Brain microvascular endothelial cell (primary cell): Measurements from ENCODE around the gene ASCL3.
"Not testable (repeated sequence)": the region's sequence is repeated elsewhere in the genome, so short reads cannot be mapped to it uniquely, and the experiment has no call there.

Experiments
- DNase-seq: peaks from one replicate; pipeline ENCODE4 v3.0.0-alpha.2; 2020
- H3K27ac ChIP-seq: fragments of 250-450 bp; sonication (Bioruptor Pico); 2 replicates; pipeline ENCODE4 v1.5.1; 2020; ENCODE audit warnings: mild to moderate bottlenecking, moderate library complexity
- H3K27me3 ChIP-seq: fragments of 250-450 bp; sonication (Bioruptor Pico); replicated peaks from 2 replicates; pipeline ENCODE4 v1.5.1; 2020; ENCODE audit warnings: mild to moderate bottlenecking
- H3K36me3 ChIP-seq: fragments of 250-450 bp; sonication (Bioruptor Pico); replicated peaks from 2 replicates; pipeline ENCODE4 v1.5.1; 2020; ENCODE audit warnings: mild to moderate bottlenecking
- H3K4me3 ChIP-seq: 2 replicates; pipeline ENCODE4 v1.5.1; 2011; ENCODE audit warnings: low read depth, mild to moderate bottlenecking, control low read depth, low read length, moderate library complexity
- CTCF ChIP-seq: IDR thresholded peaks from 2 replicates; pipeline ENCODE4 v1.5.1; 2011; ENCODE audit warnings: low read depth, mild to moderate bottlenecking, moderate library complexity, low read length, control low read depth, inconsistent platforms; ENCODE audit errors: missing control alignments
- in situ Hi-C: cut with HindIII; loops from 2 replicates; pipeline ENCODE4 v1.10.0; 2017; ENCODE audit warnings: low sequenced_read_pairs, low pct_ligation_motif_present

Gene ASCL3

GRCh38 chr11:8942518-8943066 lies at the start of gene ASCL3:
TSS of gene ASCL3 (minus strand) at chr11:8943016. CDS start at chr11:8938161, 4,855 bp downstream.
- DNase-seq = no peak
- TF ChIP-seq CTCF = no peak
- in situ Hi-C loops = no loop called here
- H3K27ac ChIP-seq = no peak within 1 kb of the TSS
- peaks cover 2% of the 10 kb centered on the region for H3K36me3 ChIP-seq
- H3K4me3 ChIP-seq = no peak within 1 kb of the TSS
- no peaks in the 10 kb centered on the region for H3K27me3 ChIP-seq

- no peak for TF ChIP-seq CTCF
- in situ Hi-C loops = no loop called here
- Histone ChIP-seq H3K36me3 (no peaks in the 10 kb centered on the region), H3K27me3 (no peaks in the 10 kb centered on the region), H3K27ac (no peak overlapping the region), H3K4me3 (no peak overlapping the region)
- no peak for DNase-seq
These were observed 46.6 kb upstream of the ASCL3 start for GRCh38 chr11:8989453-8989852.

- DNase-seq = peak; percentile 62
- Histone ChIP-seq H3K36me3 (no peaks in the 10 kb centered on the region), H3K27ac (no peak overlapping the region), H3K4me3 (no peak overlapping the region), H3K27me3 (no peaks in the 10 kb centered on the region)
- no peak for TF ChIP-seq CTCF
- in situ Hi-C loops = no loop called here
These were observed 45.8 kb upstream of the ASCL3 start for GRCh38 chr11:8988329-8989234.

GRCh38 chr11:8987446-8987845 lies 44.6 kb upstream of the ASCL3 start:
- Histone ChIP-seq H3K27me3 (no peaks in the 10 kb centered on the region), H3K36me3 (no peaks in the 10 kb centered on the region), H3K27ac (no peak overlapping the region), H3K4me3 (no peak overlapping the region)
- no peak for DNase-seq
- in situ Hi-C loops = no loop called here
- no peak for TF ChIP-seq CTCF

- DNase-seq, in situ Hi-C loops, H3K27ac ChIP-seq, H3K36me3 ChIP-seq, H3K27me3 ChIP-seq, H3K4me3 ChIP-seq: not testable (repeated sequence)
These were observed 44.0 kb upstream of the ASCL3 start for GRCh38 chr11:8986772-8987171.

GRCh38 chr11:8985462-8985861 lies 42.6 kb upstream of the ASCL3 start:
- TF ChIP-seq CTCF = no peak
- DNase-seq = no peak
- Histone ChIP-seq H3K4me3 (no peak overlapping the region), H3K27ac (no peak overlapping the region), H3K36me3 (no peaks in the 10 kb centered on the region), H3K27me3 (no peaks in the 10 kb centered on the region)
- in situ Hi-C loops = no loop called here
